GM06990 (cell line): ENCODE measurements around the gene ARHGAP12.

Source experiments
- DNase-seq: peaks from one replicate; pipeline ENCODE4 v3.0.0-alpha.2; 2011; ENCODE audit not compliant: insufficient read length; ENCODE audit errors: extremely low read depth
- H3K27me3 ChIP-seq: replicated peaks from 2 replicates; pipeline ENCODE4 v1.6.0; 2011; ENCODE audit warnings: low read length; ENCODE audit not compliant: control insufficient read depth, insufficient read depth
- H3K36me3 ChIP-seq: 2 replicates; pipeline ENCODE4 v1.5.1; 2011; ENCODE audit warnings: low read length; ENCODE audit not compliant: control insufficient read depth, insufficient read depth
- H3K4me3 ChIP-seq: replicated peaks from 2 replicates; pipeline ENCODE4 v1.5.1; 2011; ENCODE audit warnings: low read depth, mild to moderate bottlenecking, control low read depth, low read length
- CTCF ChIP-seq: IDR thresholded peaks from 2 replicates; pipeline ENCODE4 v1.5.1; 2011; ENCODE audit warnings: low read length, control low read depth, mild to moderate bottlenecking, inconsistent platforms; ENCODE audit not compliant: insufficient read depth, poor library complexity, severe bottlenecking

The ARHGAP12 gene

GRCh38 chr10:31757831-31758230, 170.8 kb downstream of the ARHGAP12 start:
- no peak for DNase-seq
- no peak for TF ChIP-seq CTCF
- no peaks in the 10 kb centered on the region for H3K36me3 ChIP-seq
- H3K27me3 ChIP-seq, result no peaks in the 10 kb centered on the region
- H3K4me3 ChIP-seq, result no peak overlapping the region

- DNase-seq, result no peak
- no peak for TF ChIP-seq CTCF
- H3K36me3 ChIP-seq, result no peaks in the 10 kb centered on the region
These were observed 171.2 kb downstream of the ARHGAP12 start for GRCh38 chr10:31757386-31757791.

GRCh38 chr10:31756729-31757110, 171.9 kb downstream of the ARHGAP12 start:
- Histone ChIP-seq H3K36me3 (no peaks in the 10 kb centered on the region), H3K4me3 (no peak overlapping the region), H3K27me3 (no peaks in the 10 kb centered on the region)
- DNase-seq, result no peak
- TF ChIP-seq CTCF, result no peak

More at GRCh38 chr10:31757386-31757791, 171.2 kb downstream of the ARHGAP12 start:
- H3K27me3 ChIP-seq, result no peaks in the 10 kb centered on the region
- H3K4me3 ChIP-seq, result no peak overlapping the region

- no peak overlapping the region for H3K4me3 ChIP-seq
- H3K27me3 ChIP-seq, result no peaks in the 10 kb centered on the region
- DNase-seq, result no peak
- no peaks in the 10 kb centered on the region for H3K36me3 ChIP-seq
- TF ChIP-seq CTCF, result no peak
These were observed 172.4 kb downstream of the ARHGAP12 start for GRCh38 chr10:31756101-31756728.
